ENCODE results near the gene GRM8. TPM values are rescaled to one million over a fixed set of nuclear protein-coding genes. Genes with fewer than 3 reads are reported as not detected.

Gene GRM8
- total RNA-seq, 1 experiment from 2014 or later = 0.40 TPM

DNA sequence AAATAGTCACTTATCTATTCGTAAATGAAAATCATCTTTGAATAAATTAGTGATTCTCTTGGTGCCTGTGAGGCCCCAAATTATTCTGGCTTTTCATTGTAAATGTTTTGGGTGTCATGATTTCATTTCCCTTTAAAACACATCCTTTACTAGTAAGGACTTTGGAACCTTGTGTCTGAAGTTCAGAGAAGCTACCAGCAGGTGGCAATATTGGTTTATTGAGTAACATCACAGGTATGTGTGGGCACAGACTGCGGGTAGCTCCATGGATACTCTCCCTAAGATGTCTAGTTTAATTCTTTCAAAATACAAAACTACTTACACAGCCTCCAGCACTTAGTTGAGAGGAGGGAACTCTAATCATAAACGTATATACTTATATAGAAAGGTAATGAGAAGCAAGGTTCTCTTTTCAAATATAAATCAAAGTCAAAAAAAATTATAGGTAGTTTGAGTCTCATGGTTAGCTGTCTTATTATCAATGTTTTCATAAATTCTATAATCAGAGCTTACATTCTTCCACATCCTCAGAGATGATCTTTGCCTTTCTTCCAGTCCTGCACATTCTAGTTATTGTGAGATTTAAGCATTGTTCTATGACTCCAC, 449.6 kb downstream of the GRM8 start:
- Mint-ChIP-seq H3K36me3 (ENCODE audit: insufficient read depth, unreplicated experiment) (no peaks in the 10 kb centered on the region), H3K27ac (ENCODE audit: unreplicated experiment) (no peak overlapping the region), H3K4me1 (ENCODE audit: low read depth, unreplicated experiment) (no peaks in the 10 kb centered on the region), H3K4me3 (ENCODE audit: low read depth, unreplicated experiment) (no peak overlapping the region), H3K27me3 (ENCODE audit: unreplicated experiment) (peaks cover 32% of the 10 kb centered on the region), H3K9me3 (ENCODE audit: low read depth, unreplicated experiment) (peaks cover 2% of the 10 kb centered on the region)
- no TSS peak for BruUV-seq (replicated peaks)
- CTCF ChIA-PET = interaction anchor here (0.6 to 1.8 kb wide), 8 partner anchors 15 to 711 kb away, joined by 3 to 10 read pairs (median 3); partner anchors contain the start of gene GRM8
- TF ChIP-seq, protein P1, sequence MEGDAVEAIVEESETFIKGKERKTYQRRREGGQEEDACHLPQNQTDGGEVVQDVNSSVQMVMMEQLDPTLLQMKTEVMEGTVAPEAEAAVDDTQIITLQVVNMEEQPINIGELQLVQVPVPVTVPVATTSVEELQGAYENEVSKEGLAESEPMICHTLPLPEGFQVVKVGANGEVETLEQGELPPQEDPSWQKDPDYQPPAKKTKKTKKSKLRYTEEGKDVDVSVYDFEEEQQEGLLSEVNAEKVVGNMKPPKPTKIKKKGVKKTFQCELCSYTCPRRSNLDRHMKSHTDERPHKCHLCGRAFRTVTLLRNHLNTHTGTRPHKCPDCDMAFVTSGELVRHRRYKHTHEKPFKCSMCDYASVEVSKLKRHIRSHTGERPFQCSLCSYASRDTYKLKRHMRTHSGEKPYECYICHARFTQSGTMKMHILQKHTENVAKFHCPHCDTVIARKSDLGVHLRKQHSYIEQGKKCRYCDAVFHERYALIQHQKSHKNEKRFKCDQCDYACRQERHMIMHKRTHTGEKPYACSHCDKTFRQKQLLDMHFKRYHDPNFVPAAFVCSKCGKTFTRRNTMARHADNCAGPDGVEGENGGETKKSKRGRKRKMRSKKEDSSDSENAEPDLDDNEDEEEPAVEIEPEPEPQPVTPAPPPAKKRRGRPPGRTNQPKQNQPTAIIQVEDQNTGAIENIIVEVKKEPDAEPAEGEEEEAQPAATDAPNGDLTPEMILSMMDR (IDR thresholded peaks at IDR 0.05; ENCODE audit: unreplicated experiment) = peak; percentile 49
- peak; percentile 73 for DNase-seq
- intact Hi-C loops (cut with micrococcal nuclease; ENCODE audit: unreplicated experiment) = loop anchor here (1.0 to 10.0 kb wide), 5 partner anchors 99 to 712 kb away; no protein-coding TSS in a partner anchor

DNA sequence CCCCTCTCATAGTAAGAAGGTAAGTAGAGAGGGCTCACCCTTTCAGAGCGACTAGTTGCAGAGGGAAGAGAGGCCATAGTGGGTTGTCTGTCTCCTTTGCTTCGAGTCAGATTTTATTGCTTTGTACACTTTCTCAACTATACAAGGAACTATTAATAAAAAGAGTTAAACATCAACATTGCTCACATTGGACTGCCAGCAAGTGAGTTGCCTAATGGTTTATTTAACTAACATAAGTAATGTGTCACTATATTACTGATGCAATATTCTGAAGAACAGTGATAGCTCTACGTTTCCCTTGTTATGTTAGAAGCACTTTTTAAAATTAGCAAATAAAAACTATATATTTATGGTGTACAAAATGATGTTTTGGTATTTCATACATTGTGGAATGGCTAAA, 451.0 kb downstream of the GRM8 start:
- Mint-ChIP-seq H3K9me3 (ENCODE audit: low read depth, unreplicated experiment) (no peaks in the 10 kb centered on the region), H3K4me3 (ENCODE audit: low read depth, unreplicated experiment) (no peak overlapping the region), H3K4me1 (ENCODE audit: low read depth, unreplicated experiment) (no peaks in the 10 kb centered on the region), H3K27me3 (ENCODE audit: unreplicated experiment) (peaks cover 32% of the 10 kb centered on the region), H3K27ac (ENCODE audit: unreplicated experiment) (no peak overlapping the region), H3K36me3 (ENCODE audit: insufficient read depth, unreplicated experiment) (no peaks in the 10 kb centered on the region)
- CTCF ChIA-PET = no interaction called here
- no TSS peak for BruUV-seq (replicated peaks)
- TF ChIP-seq, protein P1 (IDR thresholded peaks at IDR 0.05; ENCODE audit: unreplicated experiment) = no peak
- intact Hi-C loops (cut with micrococcal nuclease; ENCODE audit: unreplicated experiment) = loop anchor here (2.0 to 10.0 kb wide), 3 partner anchors 101 to 713 kb away; no protein-coding TSS in a partner anchor
- DNase-seq = no peak

DNA sequence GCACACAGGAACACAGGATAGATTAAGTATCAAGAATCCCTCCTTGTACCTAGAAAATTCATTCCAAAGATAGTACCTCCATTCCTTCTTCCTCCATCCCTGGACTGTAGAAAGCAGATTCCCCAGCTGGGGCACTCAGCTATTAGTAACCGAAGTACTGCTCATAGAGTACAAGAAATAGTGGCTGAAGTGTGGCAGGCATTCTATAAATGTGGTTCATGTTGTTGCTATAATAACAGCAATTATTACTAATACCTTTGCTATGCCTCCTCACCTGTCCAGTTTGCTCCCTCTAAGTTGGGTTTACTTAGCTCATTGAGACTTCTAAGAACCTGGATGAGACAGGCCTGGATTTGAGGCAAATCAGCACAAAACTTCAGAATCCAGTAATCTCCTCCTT, 453.2 kb downstream of the GRM8 start:
- H3K4me3 Mint-ChIP-seq (ENCODE audit: low read depth, unreplicated experiment) = no peak overlapping the region
- H3K9me3 Mint-ChIP-seq (ENCODE audit: low read depth, unreplicated experiment) = no peaks in the 10 kb centered on the region
- intact Hi-C loops (cut with micrococcal nuclease; ENCODE audit: unreplicated experiment) = no loop called here
- H3K36me3 Mint-ChIP-seq (ENCODE audit: insufficient read depth, unreplicated experiment) = no peaks in the 10 kb centered on the region
- CTCF ChIA-PET = no interaction called here
- H3K27ac Mint-ChIP-seq (ENCODE audit: unreplicated experiment) = no peak overlapping the region
- no peak for DNase-seq
- BruUV-seq (replicated peaks) = no TSS peak
- TF ChIP-seq, protein P1 (IDR thresholded peaks at IDR 0.05; ENCODE audit: unreplicated experiment) = no peak
- no peaks in the 10 kb centered on the region for H3K4me1 Mint-ChIP-seq (ENCODE audit: low read depth, unreplicated experiment)
- peaks cover 20% of the 10 kb centered on the region for H3K27me3 Mint-ChIP-seq (ENCODE audit: unreplicated experiment)

DNA sequence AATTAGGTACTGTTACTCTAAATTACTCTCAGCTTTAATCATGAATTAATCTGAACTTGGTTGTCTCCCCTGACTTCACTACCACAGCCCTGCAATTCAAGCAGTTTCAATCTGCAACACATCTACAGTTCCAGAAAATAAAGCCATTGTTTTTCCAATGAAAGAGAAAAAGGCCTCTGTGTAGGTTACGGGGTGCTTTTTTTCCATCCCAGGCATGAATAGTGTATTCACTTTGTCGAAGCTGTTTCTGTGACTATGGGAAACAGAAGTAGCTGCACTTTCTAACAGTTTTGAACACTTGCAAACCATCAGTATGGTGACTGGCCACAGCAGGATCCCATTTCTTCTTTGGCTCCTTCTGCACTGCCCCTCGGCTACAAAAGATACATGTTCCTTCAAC, 460.2 kb downstream of the GRM8 start:
- intact Hi-C loops (cut with micrococcal nuclease; ENCODE audit: unreplicated experiment) = no loop called here
- Mint-ChIP-seq H3K36me3 (ENCODE audit: insufficient read depth, unreplicated experiment) (no peaks in the 10 kb centered on the region), H3K4me1 (ENCODE audit: low read depth, unreplicated experiment) (no peaks in the 10 kb centered on the region), H3K9me3 (ENCODE audit: low read depth, unreplicated experiment) (no peaks in the 10 kb centered on the region), H3K27me3 (ENCODE audit: unreplicated experiment) (no peaks in the 10 kb centered on the region), H3K27ac (ENCODE audit: unreplicated experiment) (no peak overlapping the region), H3K4me3 (ENCODE audit: low read depth, unreplicated experiment) (no peak overlapping the region)
- CTCF ChIA-PET = no interaction called here
- TF ChIP-seq, protein P1 (IDR thresholded peaks at IDR 0.05; ENCODE audit: unreplicated experiment) = no peak
- no peak for DNase-seq
- BruUV-seq (replicated peaks) = no TSS peak
